Neural cell (in vitro differentiated cells): ENCODE results near the gene EFEMP1. TPM values are rescaled to one million over a fixed set of nuclear protein-coding genes. Genes with fewer than 3 reads are reported as not detected.

Experiments used
- H2AFZ ChIP-seq: fragments of 200-600, 300-800 bp; sonication (generic), shearing (Covaris generic); 2 replicates; pipeline ENCODE4 v1.6.0; 2014; ENCODE audit warnings: low read depth, mild to moderate bottlenecking, antibody characterized with exemption, low read length, moderate library complexity
- H3F3A ChIP-seq: fragments of 200-600 bp; shearing (Covaris generic); 2 replicates; pipeline ENCODE4 v1.6.1; 2016; ENCODE audit warnings: mild to moderate bottlenecking, moderate library complexity, mixed read lengths, antibody characterized with exemption, low read length; ENCODE audit not compliant: insufficient read depth, poor library complexity, severe bottlenecking
- H3K27ac ChIP-seq: fragments of 200-600, 300-800 bp; sonication (generic), shearing (Covaris generic); 2 replicates; pipeline ENCODE4 v1.5.1; 2014; ENCODE audit warnings: mild to moderate bottlenecking, low read length, moderate library complexity
- H3K27me3 ChIP-seq: fragments of 300-800, 200-600 bp; sonication (generic), shearing (Covaris generic); 2 replicates; pipeline ENCODE4 v1.6.0; 2014; ENCODE audit warnings: mild to moderate bottlenecking, low read depth, low read length, moderate library complexity; ENCODE audit not compliant: insufficient read depth
- H3K36me3 ChIP-seq: fragments of 300-800, 200-600 bp; sonication (generic), shearing (Covaris generic); 2 replicates; pipeline ENCODE4 v1.5.1; 2014; ENCODE audit warnings: mild to moderate bottlenecking, antibody characterized with exemption, low read length, moderate library complexity; ENCODE audit not compliant: insufficient read depth
- H3K4me2 ChIP-seq: fragments of 300-800, 200-600 bp; sonication (generic), shearing (Covaris generic); 2 replicates; pipeline ENCODE4 v1.6.0; 2014; ENCODE audit warnings: mild to moderate bottlenecking, low read length
- H3K4me3 ChIP-seq: fragments of 300-800, 200-600 bp; sonication (generic), shearing (Covaris generic); 2 replicates; pipeline ENCODE4 v1.5.1; 2014; ENCODE audit warnings: mild to moderate bottlenecking, low read length, moderate library complexity
- H3K79me2 ChIP-seq: fragments of 200-600 bp; shearing (Covaris generic); replicated peaks from 2 replicates; pipeline ENCODE4 v1.6.0; 2014; ENCODE audit warnings: mild to moderate bottlenecking, low read length, moderate library complexity; ENCODE audit not compliant: insufficient read depth
- H3K9ac ChIP-seq: fragments of 300-800, 200-600 bp; sonication (generic), shearing (Covaris generic); 2 replicates; pipeline ENCODE4 v1.6.1; 2016; ENCODE audit warnings: mild to moderate bottlenecking, low read length, mixed read lengths
- H3K9me2 ChIP-seq: fragments of 200-600 bp; shearing (Covaris generic); 2 replicates; pipeline ENCODE4 v1.6.1; 2016; ENCODE audit warnings: mild to moderate bottlenecking, low read length, mixed read lengths; ENCODE audit not compliant: insufficient read depth
- H3K9me3 ChIP-seq: fragments of 200-600, 300-800 bp; sonication (generic), shearing (Covaris generic); 2 replicates; pipeline ENCODE4 v1.6.1; 2016; ENCODE audit warnings: mild to moderate bottlenecking, mixed run types, low read length, moderate library complexity, mixed read lengths
- H4K20me1 ChIP-seq: fragments of 200-600 bp; shearing (Covaris generic); 2 replicates; pipeline ENCODE4 v1.6.1; 2016; ENCODE audit warnings: mild to moderate bottlenecking, mixed run types; ENCODE audit not compliant: insufficient read depth
- EP300 ChIP-seq: fragments of 450-650 bp; conservative IDR thresholded peaks from 2 replicates; pipeline ENCODE4 v1.6.1; 2014; ENCODE audit warnings: antibody characterized with exemption, mild to moderate bottlenecking, moderate library complexity; ENCODE audit not compliant: poor library complexity, severe bottlenecking
- EZH2 ChIP-seq: fragments of 200-600, 300-800 bp; shearing (Covaris generic), sonication (generic); IDR thresholded peaks from 2 replicates; pipeline ENCODE4 v1.6.1; 2014; ENCODE audit warnings: antibody characterized with exemption, low read length, borderline replicate concordance, mild to moderate bottlenecking; ENCODE audit not compliant: insufficient read depth, poor library complexity, severe bottlenecking
- MXI1 ChIP-seq: fragments of 450-650 bp; conservative IDR thresholded peaks from 2 replicates; pipeline ENCODE4 v1.6.1; 2014; ENCODE audit warnings: antibody characterized with exemption, mild to moderate bottlenecking; ENCODE audit not compliant: poor library complexity, severe bottlenecking
- POLR2AphosphoS5 ChIP-seq: IDR thresholded peaks from 2 replicates; pipeline ENCODE4 v1.6.1; 2012
- RAD21 ChIP-seq: fragments of 450-650 bp; conservative IDR thresholded peaks from 2 replicates; pipeline ENCODE4 v1.6.1; 2014; ENCODE audit warnings: antibody characterized with exemption, mild to moderate bottlenecking, moderate library complexity
- SMC3 ChIP-seq: fragments of 450-650 bp; conservative IDR thresholded peaks from 2 replicates; pipeline ENCODE4 v1.6.1; 2014; ENCODE audit warnings: antibody characterized with exemption, mild to moderate bottlenecking, moderate library complexity; ENCODE audit not compliant: poor library complexity
- TAF1 ChIP-seq: IDR thresholded peaks from 2 replicates; pipeline ENCODE4 v1.6.1; 2012; ENCODE audit warnings: low read depth
- polyA plus RNA-seq: library from polyadenylated mRNA; depleted of rRNA; stranded (reverse); fragments of >200 nt; gene quantifications from 2 replicates; pipeline ENCODE4 v1.2.3, GENCODE V29; 2014
- TF ChIP-seq, protein P1 (sequence below): fragments of 450-650 bp; IDR thresholded peaks from 2 replicates; pipeline ENCODE4 v1.5.1; 2014; ENCODE audit warnings: antibody characterized with exemption, mild to moderate bottlenecking, moderate library complexity; ENCODE audit not compliant: poor library complexity, severe bottlenecking
- TF ChIP-seq, protein P2 (sequence below): IDR thresholded peaks from 2 replicates; pipeline ENCODE4 v1.6.1; 2012; ENCODE audit warnings: borderline replicate concordance

The EFEMP1 gene
- polyA plus RNA-seq, 1 donor from 2014 or later, result 2.7 TPM

DNA sequence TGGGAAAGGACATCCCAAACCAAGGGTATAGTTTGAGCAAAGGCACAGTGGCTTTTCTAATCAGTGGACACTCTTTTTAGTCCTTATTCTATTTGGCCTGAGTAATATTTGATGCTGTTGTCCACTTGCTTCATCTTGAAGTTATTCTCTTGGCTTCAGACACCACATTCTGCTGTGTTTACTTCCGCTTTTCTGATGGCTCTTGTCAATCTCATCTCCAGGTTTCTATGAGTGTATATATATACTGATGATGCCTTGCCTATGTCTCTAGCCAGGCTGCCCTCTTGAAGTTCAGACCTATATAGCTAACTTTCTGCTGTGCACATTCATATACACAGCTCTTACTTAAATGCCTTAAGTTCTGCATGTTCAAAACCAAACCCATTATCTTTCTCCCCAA, 83.1 kb downstream of the EFEMP1 start:
- Histone ChIP-seq H3K27ac (no peak overlapping the region), H4K20me1 (no peaks in the 10 kb centered on the region), H3F3A (no peaks in the 10 kb centered on the region), H3K9me3 (no peaks in the 10 kb centered on the region), H3K79me2 (no peaks in the 10 kb centered on the region), H3K4me2 (no peak overlapping the region), H3K9ac (no peak overlapping the region), H3K9me2 (no peaks in the 10 kb centered on the region), H3K36me3 (no peaks in the 10 kb centered on the region), H3K27me3 (no peaks in the 10 kb centered on the region), H2AFZ (no peak overlapping the region), H3K4me3 (no peak overlapping the region)
- TF ChIP-seq EP300, result no peak
- TF ChIP-seq SMC3, result no peak
- TF ChIP-seq, protein P1, sequence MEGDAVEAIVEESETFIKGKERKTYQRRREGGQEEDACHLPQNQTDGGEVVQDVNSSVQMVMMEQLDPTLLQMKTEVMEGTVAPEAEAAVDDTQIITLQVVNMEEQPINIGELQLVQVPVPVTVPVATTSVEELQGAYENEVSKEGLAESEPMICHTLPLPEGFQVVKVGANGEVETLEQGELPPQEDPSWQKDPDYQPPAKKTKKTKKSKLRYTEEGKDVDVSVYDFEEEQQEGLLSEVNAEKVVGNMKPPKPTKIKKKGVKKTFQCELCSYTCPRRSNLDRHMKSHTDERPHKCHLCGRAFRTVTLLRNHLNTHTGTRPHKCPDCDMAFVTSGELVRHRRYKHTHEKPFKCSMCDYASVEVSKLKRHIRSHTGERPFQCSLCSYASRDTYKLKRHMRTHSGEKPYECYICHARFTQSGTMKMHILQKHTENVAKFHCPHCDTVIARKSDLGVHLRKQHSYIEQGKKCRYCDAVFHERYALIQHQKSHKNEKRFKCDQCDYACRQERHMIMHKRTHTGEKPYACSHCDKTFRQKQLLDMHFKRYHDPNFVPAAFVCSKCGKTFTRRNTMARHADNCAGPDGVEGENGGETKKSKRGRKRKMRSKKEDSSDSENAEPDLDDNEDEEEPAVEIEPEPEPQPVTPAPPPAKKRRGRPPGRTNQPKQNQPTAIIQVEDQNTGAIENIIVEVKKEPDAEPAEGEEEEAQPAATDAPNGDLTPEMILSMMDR, result no peak
- no peak for TF ChIP-seq EZH2
- TF ChIP-seq MXI1, result no peak
- TF ChIP-seq, protein P2, sequence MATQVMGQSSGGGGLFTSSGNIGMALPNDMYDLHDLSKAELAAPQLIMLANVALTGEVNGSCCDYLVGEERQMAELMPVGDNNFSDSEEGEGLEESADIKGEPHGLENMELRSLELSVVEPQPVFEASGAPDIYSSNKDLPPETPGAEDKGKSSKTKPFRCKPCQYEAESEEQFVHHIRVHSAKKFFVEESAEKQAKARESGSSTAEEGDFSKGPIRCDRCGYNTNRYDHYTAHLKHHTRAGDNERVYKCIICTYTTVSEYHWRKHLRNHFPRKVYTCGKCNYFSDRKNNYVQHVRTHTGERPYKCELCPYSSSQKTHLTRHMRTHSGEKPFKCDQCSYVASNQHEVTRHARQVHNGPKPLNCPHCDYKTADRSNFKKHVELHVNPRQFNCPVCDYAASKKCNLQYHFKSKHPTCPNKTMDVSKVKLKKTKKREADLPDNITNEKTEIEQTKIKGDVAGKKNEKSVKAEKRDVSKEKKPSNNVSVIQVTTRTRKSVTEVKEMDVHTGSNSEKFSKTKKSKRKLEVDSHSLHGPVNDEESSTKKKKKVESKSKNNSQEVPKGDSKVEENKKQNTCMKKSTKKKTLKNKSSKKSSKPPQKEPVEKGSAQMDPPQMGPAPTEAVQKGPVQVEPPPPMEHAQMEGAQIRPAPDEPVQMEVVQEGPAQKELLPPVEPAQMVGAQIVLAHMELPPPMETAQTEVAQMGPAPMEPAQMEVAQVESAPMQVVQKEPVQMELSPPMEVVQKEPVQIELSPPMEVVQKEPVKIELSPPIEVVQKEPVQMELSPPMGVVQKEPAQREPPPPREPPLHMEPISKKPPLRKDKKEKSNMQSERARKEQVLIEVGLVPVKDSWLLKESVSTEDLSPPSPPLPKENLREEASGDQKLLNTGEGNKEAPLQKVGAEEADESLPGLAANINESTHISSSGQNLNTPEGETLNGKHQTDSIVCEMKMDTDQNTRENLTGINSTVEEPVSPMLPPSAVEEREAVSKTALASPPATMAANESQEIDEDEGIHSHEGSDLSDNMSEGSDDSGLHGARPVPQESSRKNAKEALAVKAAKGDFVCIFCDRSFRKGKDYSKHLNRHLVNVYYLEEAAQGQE, result no peak
- no peak for TF ChIP-seq TAF1
- no peak for TF ChIP-seq RAD21
- no peak for TF ChIP-seq POLR2AphosphoS5

DNA sequence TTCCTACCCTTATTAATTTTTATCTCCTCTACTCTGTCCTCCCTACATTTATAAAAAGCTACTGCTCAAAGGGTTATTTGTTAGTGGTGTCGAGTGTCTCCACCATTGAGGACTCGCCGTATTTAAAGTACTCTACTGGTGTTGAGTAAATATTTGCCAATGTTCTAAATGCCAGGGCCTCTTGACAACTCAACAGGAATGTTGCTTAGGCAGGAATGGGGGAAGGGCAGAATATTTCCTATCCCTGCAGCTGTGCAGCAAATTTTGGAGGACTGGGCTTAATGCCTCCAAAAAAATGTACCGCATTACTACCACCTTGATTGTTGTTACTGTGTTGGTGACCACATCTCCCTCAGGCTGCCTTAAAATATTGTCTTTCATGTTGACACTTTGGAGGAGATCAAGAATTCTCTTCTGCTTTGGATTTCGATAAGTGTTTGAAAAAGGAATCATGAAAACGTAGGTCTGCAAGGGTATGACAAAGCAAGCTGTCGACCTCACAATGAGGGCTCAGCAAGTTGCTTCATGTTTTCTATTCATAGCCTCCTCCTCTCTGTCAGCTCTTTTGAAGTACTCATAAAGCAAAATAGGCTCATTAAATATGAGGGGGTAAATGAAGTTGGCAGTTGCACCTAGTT, 84.3 kb downstream of the EFEMP1 start:
- Histone ChIP-seq H3K4me2 (no peak overlapping the region), H3K27ac (no peak overlapping the region), H3K79me2 (no peaks in the 10 kb centered on the region), H3K4me3 (no peak overlapping the region), H3K27me3 (no peaks in the 10 kb centered on the region), H3K9me3 (no peaks in the 10 kb centered on the region), H4K20me1 (no peaks in the 10 kb centered on the region), H2AFZ (no peak overlapping the region), H3K36me3 (no peaks in the 10 kb centered on the region), H3K9ac (no peak overlapping the region), H3F3A (no peaks in the 10 kb centered on the region), H3K9me2 (no peaks in the 10 kb centered on the region)
- TF ChIP-seq RAD21 (no peak), EZH2 (no peak), MXI1 (no peak), TAF1 (no peak), POLR2AphosphoS5 (no peak), SMC3 (no peak), EP300 (no peak)
- TF ChIP-seq, protein P2, result no peak
- TF ChIP-seq, protein P1, result no peak
